ENCODE data around the gene ZNF189.

DNA sequence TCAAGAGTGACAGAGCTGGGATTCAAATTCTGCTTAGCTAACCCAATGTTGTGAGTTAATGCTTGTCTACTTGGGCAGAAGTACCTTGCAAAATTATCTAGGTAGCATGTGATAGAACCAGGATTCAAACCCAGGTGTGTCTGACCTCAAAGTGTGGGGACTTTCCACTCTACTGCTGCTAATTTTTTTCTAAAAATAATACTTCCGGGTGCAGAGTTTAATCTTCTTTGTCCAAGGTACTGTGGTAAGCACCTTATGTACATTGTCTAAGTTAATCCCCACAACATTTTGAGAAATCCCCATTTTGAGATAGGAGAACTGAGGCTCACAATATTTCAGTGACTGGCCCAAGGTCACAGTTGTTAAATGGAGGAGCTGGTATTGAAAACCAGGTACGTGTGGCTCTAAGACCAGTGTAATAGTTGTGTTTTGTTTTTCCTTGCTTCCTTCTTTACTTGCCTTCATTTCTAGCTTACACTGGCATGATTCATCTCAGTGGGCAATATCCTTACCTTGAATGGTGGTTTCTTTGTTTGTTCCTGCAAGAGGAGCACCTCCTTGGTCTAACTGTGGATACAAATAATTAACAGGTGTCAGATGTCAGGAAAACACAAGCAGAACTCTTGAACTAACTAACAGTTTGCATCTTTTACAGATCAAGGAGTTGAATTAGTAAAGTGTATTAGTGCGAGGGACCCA lies 29.5 kb downstream of the ZNF189 start:
- TF ChIP-seq EZH2 (optimal IDR thresholded peaks at IDR 0.05; ENCODE audit: low read depth, low read length) = no peak
- TF ChIP-seq, protein P1, sequence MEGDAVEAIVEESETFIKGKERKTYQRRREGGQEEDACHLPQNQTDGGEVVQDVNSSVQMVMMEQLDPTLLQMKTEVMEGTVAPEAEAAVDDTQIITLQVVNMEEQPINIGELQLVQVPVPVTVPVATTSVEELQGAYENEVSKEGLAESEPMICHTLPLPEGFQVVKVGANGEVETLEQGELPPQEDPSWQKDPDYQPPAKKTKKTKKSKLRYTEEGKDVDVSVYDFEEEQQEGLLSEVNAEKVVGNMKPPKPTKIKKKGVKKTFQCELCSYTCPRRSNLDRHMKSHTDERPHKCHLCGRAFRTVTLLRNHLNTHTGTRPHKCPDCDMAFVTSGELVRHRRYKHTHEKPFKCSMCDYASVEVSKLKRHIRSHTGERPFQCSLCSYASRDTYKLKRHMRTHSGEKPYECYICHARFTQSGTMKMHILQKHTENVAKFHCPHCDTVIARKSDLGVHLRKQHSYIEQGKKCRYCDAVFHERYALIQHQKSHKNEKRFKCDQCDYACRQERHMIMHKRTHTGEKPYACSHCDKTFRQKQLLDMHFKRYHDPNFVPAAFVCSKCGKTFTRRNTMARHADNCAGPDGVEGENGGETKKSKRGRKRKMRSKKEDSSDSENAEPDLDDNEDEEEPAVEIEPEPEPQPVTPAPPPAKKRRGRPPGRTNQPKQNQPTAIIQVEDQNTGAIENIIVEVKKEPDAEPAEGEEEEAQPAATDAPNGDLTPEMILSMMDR (IDR thresholded peaks at IDR 0.05; ENCODE audit: low read length) = no peak
- TF ChIP-seq EZH2phosphoT487 (IDR thresholded peaks at IDR 0.05; ENCODE audit: low read length) = no peak

Measured in MM.1S (cell line).